Hypothalamus (tissue), 51 donors: ENCODE measurements around the gene NUDT8.
A peak's percentile ranks its signal among the peaks of the same experiment; 100 is the strongest.
"Not testable (repeated sequence)": the region's sequence is repeated elsewhere in the genome, so short reads cannot be mapped to it uniquely, and the experiment has no call there.

Experiments used
- DNase-seq, 51 donors: peaks; one replicate each; lab custom pipeline; 2025; lab: John Stamatoyannopoulos, UW

NUDT8 gene

DNA sequence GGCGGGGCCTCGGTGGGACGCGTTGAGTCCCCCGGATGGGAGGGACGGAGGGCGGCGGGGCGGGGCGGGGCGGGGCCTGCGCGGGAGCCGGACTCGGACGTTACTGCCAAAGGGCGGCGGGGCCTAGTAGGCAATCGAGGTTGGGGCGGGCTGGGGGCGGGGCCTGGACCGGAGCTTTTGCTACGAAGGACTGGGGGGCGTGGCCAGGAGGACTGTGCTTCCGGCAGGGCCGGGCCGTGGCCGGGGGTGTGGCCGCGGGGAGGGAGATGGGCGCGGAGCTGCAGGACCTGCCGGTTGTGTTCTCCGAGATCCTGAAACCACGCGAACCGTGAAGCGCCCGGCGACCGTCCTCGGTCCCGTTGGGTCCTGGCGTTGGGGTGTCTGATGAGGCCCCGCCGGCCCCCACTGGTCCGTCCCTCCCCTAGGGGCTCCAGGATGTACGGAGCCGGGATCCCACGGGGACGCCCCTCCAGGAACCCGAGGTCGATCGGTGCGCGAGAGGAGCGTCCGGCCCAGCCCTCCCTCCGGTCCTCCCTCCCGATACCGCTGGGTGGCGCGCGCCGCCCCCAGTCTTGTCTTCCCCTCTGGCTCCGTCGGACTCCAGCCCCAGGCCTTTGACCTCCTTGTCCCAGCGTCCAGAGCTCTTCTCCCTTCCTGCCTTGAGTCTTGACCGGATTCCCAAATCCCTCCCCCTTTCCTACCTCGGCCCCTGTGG is 648 bp upstream of the NUDT8 start:
- DNase-seq, result peak; percentile 70 to 100 (median 97)

DNA sequence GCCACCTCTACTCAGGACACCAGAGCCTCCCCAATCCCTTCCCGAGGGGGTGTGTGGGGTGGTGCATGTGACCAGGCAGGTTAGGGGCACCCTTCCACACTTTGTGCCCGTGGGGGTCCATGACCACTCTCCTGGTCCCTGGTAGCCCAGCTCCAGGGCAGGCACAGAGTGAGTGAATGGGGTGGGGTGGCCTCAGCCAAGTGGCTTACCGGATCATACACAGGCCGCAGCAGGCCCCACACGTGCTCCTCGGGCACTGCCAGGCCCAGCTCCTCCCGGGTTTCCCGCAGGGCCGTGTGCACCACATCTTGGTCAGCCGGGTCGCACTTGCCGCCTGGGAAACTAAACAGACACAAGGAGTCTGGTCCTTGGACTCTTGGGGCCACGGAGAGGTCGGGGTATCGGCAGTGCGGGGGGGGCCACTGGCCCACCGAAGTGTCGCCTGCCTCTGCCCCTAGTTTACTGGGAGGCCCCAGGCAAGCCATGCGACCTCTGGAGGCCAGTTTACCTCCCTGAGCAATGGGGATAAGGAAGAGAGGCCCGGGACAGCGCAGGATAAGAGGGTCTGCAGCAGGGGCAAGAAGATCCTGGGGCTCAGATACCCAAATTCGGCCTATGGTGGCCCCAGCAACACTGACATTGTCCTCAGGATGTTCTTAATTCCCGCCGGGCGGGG is 889 bp downstream of the NUDT8 start:
- no peak for DNase-seq

DNA sequence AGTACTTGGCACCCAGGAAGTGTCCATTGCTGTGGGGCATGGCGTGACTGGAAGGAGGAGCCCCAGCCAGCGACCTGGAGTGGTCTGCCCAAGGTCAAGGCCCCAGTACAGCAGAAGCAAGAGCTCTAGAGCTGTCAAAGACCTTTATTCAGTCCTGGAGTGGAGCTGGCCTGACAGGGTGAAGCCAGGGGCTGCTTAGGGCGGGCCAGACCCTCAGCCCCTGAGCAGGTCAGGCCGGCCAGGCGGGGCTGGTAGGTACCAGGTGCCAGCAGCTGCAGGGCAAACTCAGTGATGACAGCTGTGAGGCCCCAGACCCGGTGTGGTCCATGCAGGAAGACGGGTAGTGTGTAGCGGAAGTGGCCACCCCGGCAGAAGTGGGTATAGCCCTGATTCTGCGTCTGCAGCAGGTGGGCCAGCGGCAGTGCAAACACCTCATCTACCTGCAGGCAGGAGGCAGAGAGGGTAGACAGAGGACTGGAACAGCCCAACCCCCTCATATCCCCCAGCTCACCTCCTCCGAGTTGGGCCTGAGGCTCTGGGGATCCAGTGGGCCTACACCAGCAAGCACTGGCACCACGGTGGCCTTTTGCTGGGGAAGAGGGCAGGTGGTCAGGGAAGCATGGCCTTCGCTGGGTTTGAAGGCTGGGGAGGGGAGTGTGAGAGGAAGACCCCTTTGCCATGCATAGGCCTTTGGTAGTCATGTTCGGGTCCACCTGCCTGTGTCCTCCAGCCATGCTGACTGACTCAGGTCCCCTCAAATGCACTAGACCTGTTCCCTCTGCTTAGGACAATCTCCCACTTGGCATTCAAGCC is 1.7 kb downstream of the NUDT8 start:
- no peak for DNase-seq

DNA sequence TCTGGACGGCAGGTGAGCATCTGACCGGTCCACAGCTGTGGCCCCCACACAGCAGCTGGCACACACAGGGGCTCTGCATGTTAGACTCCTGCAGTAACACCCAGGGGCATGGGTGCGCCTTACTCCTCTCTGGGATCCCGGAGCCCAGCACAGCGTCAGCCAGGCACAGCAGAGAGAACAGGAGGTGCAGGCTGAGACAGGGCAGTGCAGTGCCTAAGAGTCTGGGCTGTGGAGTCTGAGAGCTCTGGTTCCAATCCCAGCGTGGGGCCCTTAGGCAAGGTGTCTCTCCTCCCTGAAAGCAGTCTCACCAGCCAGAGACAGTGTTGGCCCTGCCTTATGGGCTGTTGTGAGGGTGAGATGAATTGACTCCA is 2.3 kb downstream of the NUDT8 start:
- DNase-seq, result no peak

DNA sequence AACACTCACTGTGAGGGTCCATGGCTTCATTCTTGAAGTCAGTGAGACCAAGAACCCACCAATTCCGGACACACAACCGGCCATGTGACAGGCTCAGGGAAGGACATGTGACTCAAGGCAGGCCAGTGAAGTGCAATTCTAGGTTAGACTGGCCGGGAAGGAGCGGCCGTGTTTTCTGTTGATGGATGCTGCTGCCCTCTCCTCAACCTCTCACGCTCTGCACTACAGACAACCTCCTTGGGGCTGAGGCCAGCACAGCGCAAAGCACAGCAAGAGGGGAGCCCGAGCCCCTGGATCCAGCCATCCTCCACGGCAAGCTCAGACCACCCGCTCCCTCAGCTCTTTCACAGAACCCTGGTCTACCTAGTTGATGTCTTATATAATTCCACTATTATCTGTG is 2.8 kb downstream of the NUDT8 start:
- DNase-seq, result no peak

DNA sequence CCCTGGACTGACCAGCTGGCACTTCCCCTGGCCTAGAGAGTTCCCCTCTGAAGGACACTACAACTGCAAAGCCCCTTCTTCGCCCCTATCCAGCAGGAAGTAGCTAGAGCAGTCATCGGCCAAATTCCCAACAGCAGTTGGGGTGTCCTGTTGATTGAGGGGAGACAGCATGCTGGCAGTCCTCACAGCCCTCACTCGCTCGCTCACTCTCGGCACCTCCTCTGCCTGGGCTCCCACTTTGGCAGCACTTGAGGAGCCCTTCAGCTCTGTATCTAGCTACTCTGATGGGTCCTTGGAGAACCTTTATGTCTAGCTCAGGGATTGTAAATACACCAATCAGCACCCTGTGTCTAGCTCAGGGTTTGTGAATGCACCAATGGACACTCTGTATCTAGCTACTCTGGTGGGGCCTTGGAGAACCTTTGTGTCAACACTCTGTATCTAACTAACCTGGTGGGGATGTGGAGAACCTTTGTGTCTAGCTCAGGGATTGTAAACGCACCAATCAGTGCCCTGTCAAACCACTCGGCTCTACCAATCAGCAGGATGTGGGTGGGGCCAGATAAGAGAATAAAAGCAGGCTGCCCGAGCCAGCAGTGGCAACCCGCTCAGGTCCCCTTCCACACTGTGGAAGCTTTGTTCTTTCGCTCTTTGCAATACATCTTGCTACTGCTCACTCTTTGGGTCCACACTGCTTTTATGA is 3.5 kb downstream of the NUDT8 start:
- not testable (repeated sequence) for DNase-seq

DNA sequence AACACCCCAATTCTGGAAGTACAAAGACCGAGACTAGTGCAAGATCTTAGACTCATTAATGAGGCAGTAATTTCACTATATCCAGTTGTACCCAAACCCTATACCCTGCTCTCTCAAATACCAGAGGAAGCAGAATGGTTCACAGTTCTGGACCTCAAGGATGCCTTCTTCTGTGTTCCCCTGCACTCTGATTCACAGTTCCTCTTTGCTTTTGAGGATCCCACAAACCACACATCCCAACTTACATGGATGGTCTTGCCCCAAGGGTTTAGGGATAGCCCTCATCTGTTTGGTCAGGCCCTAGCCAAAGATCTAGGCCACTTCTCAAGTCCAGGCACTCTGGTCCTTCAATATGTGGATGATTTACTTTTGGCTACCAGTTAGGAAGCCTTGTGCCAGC is 5.9 kb downstream of the NUDT8 start:
- not testable (repeated sequence) for DNase-seq

DNA sequence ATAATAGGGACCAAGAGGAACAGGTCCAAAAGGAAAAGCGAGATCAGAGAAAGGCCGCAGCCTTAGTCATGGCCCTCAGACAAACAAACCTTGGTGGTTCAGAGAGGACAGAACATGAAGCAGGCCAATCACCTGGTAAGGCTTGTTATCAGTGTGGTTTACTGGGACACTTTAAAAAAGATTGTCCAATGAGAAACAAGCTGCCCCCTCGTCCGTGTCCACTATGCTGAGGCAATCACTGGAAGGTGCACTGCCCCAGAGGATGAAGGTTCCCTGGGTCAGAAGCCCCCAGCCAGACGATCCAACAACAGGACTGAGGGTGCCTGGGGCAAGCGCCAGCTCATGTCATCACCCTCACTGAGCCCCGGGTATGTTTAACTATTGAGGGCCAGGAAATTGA is 6.8 kb downstream of the NUDT8 start:
- DNase-seq, result not testable (repeated sequence)

DNA sequence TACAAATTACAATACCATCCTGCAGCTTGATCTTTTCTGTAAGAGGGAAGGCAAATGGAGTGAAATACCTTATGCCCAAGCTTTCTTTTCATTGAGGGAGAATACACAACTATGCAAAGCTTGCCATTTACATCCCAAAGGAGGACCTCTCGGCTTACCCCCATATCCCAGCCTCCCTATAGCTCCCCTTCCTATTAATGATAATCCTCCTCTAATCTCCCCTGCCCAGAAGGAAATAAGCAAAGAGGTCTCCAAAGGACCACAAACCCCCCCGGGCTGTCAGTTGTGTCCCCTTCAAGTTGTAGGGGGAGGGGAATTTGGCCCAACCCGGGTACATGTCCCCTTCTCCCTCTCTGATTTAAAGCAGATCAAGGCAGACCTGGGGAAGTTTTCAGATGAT is 7.8 kb downstream of the NUDT8 start:
- not testable (repeated sequence) for DNase-seq

DNA sequence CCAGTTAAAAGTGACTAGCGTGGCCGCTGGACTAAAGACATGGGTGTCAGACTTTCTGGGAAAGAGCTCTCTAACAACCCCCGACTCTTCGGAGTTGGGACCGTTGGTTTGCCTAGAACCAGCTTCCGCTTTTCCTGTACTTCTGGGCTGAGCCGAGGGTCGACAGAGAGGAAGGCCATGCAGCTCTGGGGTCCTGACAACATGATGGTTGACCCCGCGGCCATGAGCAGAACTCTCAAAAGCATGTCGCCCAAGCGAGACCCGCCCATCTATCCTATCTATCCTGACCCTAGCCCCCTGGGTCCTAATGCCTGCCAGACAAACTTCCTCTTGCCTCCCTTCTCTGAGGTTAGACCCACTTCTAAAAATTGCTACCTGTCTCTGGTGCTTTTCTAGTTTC is 9.1 kb downstream of the NUDT8 start:
- not testable (repeated sequence) for DNase-seq

DNA sequence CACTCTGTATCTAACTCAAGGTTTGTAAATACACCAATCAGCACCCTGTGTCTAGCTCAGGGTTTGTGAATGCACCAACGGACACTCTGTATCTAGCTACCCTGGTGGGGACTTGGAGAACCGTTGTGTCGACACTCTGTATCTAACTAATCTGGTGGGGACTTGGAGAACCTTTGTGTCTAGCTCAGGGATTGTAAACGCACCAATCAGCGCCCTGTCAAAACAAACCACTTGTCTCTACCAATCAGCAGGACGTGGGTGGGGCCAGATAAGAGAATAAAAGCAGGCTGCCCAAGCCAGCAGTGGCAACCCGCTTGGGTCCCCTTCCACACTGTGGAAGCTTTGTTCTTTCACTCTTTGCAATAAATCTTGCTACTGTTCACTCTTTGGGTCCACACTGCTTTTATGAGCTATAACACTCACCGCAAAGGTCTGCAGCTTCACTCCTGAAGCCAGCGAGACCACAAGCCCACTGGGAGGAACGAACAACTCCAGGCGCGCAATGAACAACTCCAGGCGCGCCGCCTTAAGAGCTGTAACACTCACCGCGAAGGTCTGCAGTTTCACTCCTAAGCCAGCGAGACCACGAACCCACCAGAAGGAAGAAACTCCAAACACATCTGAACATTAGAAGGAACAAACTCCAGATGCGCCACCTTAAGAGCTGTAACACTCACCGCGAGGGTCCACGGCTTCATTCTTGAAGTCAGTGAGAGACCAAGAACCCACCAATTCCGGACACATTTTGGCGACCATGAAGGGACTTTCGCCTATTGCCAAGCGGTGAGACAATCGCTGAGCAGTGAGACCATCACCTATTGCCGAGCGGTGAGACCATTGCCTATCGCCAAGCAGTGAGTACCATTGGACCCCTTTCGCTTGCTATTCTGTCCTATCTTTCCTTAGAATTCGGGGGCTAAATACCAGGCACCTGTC is 9.8 kb downstream of the NUDT8 start:
- DNase-seq, result not testable (repeated sequence)

DNA sequence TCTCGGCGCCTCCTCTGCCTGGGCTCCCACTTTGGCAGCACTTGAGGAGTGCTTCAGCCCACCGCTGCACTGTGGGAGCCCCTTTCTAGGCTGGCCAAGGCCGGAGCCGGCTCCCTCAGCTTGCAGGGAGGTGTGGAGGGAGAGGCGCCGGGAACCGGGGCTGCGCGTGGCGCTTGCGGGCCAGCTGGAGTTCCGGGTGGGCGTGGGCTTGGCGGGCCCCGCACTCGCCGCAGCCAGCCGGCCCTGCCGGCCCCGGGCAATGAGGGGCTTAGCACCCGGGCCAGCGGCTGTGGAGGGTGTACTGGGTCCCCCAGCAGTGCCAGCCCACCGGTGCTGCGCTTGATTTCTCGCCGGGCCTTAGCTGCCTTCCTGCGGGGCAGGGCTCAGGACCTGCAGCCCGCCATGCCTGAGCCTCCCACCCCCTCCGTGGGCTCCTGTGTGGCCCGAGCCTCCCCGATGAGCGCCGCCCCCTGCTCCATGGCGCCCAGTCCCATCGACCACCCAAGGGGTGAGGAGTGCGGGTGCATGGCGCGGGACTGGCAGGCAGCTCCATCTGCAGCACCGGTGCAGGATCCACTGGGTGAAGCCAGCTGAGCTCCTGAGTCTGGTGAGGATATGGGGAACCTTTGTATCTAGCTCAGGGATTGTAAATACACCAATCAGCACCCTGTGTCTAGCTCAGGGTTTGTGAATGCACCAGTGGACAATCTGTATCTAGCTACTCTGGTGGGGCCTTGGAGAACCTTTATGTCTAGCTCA is 10.7 kb downstream of the NUDT8 start:
- not testable (repeated sequence) for DNase-seq

DNA sequence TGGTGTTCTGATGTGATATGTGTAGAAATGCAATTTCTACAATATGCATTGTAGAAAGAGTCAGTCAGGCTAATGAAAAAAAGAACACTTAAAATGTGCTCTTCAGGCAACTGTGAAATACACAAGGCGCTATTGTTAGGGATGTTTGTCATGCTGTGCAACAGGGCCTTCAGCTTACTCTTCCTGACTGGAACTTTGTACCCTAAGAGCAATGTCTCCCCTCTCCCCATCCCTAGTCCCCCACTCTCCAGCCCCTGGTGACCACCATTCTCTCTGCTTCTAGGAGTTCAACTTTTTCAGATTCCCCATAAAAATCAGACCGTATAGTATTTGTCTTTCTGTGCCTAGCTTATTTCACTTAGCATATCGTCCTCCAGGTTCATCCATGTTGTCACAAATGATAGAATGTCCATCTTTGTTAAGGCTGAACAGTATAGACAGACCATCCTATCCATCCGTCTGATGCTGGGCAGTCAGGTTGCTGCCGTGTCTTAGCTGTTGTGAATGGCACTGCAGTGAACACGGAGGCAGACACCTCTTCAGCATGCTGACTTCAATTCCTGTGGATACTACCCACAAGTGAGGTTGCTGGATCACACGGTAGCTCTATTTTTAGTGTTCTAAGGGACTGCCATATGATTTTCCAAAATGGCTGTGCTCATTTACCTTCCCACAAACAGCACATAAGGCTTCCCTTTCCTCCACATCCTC is 12.3 kb downstream of the NUDT8 start:
- DNase-seq, result no peak

DNA sequence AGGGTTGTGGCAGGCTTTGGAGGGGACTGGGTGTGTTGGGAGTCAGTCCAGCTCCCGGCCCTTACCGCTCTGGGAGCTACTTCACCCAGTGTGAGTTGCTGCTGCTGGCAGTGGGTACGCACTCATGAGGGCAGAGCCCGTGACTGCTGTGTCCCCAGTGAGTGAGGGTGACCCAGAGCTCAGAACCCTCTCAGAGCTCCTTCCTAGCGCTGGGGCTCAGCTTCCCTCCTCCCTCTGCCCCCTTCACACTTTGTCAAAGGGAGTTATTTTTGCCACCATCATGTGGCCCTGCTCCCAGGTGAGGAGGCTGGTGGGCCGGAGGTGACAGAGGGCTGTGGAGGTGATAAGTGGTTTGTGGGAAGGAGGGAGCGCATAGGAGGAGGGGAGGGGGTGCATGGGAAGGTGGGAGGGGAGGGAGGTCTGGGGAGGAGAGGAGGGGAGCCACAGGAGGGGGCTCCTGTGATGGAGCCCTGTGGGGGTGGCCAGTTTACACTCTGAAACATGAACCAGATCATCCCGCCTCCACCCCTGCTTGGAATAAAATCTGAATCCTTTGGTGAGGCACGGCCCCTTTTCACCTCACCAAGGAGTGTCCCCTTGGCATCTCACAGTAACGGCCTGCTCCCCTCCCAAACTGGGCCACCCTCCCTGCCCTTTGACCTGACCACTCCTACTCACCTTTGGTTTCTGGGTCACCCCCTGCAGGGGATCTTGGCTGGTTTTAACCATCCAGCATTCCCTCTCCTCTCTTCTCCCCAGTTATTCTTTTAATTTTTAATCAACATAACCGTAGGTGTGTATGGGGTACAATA is 13.1 kb downstream of the NUDT8 start:
- no peak for DNase-seq

DNA sequence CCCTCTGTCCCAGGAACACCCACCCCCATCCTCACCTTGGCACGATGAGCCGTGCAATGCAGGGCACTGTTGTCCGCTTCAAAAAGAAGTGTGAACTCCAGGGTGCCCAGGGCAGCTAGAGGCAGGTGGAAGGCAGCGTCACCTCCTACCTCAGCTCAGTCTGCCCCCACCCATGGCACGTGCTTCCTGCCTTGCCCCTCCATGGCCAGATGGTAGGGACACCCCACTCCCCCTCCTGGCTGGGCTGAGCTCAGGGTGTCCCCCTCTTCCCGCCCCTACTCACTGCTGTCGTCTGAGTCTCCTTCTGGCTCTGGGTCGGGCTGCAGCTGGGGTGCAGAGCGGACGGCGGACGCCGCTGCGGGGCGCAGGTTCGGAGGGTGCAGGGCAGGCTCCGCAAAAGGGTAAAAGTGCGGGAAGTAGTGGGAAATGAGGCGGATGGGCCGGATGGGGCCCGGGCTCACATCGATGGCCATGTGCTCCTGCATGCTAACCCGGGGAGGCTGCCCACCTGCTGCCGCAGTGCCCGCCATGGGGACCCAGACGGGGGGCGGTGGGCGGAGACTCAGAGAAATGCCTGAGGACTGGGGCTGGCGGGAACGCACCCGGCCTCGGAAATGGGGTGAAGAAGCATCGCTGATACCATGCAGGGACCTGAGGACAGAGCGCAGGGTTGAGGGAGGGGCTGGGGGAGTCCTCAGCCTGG is 13.9 kb downstream of the NUDT8 start:
- DNase-seq, result no peak

DNA sequence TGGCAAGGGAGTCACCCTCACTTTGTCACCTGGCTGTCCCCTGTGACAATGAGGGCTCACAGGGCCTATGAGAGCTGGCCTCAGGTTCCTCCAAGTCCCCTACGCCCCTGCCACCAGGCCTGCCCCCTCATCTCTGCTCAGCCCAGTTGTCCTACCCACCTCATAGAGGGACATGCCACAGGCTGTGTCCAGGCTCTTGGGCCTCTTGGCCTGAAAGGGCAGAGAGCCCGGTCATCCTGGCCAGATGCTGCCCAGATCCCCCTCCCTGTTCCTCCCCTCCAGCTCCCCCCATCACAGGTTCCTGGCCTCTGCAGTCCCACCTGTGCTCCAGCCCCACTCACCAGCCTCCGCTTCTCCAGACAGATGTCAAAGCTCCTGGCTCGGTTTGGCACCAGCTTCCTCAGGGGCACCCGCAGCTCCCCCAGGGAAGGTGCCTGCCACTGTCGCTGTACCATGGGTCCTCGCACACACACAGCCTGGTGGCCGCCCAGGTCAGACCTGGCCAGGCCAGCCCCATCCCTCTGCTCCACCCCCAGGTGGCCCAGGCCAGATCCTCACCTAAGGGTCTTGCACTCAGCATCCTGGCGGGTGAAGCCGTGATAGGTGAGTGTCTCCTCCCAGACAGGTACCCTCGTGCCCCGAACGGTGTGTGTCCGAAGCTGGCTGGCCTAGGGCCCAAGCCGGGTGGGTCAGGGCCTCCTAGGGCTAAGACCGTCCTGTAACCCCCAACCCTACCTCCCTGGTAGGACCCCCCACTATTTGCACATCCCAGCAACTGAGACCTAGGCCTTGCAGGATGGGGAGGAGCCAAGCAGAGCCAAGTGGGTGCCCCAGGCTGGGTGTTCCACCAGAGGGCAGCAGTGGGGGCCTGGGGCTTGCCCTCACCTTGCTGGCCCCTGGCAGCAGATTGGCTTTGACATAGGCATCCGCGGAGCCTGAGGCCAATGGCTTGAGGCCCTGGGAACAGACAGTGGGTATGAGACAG is 14.7 kb downstream of the NUDT8 start:
- DNase-seq, result no peak
